Fibroblast of skin of right quadriceps (primary cell): ENCODE data around the gene ZNF43.
"Not testable (repeated sequence)": the region's sequence is repeated elsewhere in the genome, so short reads cannot be mapped to it uniquely, and the experiment has no call there.

Experiments used
- DNase-seq: peaks from one replicate; pipeline ENCODE4 v3.0.0-alpha.2; 2013

ZNF43 gene

DNA sequence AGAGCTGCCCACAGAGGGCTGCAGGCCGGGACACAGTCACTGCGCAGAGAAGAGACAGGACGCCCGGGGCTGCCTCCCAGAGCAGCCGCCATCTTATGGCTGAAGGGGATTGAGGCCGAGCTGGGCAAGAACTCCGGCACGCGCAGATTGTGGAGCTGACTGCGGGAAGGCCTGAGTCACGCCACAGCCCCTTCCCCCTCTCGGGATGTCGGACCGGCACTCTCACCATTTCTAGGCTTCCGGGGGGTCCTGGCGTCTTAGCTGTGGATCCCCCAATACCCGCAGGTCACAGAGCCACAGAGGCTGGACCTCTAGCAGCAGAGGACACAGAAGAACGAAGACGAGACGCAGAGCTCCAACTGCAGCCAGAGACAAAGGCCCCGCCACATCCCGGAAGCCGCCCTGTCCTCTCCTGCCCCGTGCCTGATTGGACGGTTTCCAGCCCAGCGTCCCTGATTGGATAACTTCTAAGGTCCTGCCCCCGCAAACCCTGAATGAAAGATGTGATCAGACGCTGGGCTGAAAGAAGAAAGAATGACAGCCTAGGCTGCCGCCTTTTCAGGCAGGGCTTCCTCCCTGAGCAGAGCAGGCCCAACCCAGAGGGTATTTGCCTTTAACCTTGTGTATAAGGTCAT lies at the start of gene ZNF43:
TSS of gene ZNF43 (minus strand) at position 373 of the 635 bp plus-strand sequence. CDS start at position 229, 144 bp downstream.
- peak; percentile 96 for DNase-seq

GRCh38 chr19:21885516-21885915 lies 49.5 kb upstream of the ZNF43 start:
- not testable (repeated sequence) for DNase-seq

DNA sequence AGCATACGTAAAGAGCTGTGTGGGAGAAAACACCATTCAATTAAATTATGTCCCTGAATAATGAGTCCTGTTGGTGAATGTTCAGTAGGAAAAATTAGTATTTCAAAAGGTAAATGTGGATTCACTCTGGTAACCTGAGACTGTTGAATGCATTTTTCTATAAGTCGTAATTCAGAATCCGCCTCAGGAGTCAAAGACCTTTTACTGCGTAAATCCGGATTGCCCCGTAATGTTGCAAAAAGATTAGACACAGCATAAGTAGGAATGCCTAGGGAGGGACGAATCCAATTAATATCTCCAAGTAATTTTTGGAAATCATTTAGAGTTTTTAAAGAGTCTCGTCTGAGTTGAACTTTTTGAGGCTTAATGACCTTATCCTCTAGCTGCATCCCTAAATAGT lies 48.8 kb upstream of the ZNF43 start:
- not testable (repeated sequence) for DNase-seq

DNA sequence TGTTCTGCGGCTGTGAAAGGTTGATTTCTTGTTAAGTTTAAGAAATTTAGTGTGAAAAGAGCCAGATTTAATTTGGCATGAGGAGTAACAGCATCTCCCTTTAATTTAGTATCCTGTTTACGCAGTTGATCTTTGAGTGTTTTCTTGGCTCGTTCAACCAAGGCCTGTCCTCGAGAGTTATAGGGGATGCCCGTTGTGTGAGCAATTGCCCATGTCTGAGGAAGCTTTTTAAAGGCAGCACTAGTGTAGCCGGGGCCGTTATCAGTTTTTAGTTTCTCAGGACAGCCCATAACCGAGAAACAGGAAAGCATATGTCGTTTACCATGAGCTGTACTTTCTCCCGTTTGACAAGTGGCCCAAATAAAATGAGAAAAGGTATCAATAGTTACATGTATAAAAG lies 47.5 kb upstream of the ZNF43 start:
- peak; percentile 11 for DNase-seq

DNA sequence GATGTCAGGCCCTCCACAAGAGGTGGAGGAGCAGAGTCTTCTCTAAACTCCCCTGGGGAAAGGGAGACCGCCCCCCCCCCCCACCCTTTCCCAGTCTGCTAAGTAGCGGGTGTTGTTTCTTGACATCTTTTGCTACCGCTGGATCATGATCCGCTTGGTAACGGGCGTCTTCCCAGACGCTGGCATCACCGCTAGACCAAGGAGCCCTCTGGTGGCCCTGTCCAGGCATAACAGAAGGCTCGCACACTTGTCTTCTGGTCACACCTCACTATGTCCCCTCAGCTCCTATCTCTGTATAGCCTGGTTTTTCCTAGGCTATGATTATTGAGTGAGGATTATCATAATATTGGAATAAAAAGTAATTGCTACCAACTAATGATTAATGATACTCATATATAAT lies 44.8 kb upstream of the ZNF43 start:
- not testable (repeated sequence) for DNase-seq

DNA sequence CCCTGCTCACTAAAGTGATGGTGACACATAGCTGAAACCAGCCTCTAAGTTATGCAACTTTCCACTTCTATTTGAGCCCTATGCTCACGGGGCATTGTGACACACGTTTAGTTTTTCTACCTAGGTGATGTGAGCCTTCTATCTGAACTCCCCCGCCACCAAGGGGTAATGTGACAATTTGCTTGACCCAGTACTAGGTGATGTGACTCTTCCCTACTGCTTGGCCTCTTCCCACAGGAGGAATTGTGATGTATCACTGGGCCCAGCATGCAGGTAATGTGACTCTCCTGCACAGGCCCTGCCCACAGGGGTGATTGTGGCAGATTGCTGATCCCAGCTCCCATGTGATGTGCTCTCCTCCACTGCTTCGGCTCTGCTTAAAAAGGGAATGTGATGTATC lies 42.7 kb upstream of the ZNF43 start:
- no peak for DNase-seq

DNA sequence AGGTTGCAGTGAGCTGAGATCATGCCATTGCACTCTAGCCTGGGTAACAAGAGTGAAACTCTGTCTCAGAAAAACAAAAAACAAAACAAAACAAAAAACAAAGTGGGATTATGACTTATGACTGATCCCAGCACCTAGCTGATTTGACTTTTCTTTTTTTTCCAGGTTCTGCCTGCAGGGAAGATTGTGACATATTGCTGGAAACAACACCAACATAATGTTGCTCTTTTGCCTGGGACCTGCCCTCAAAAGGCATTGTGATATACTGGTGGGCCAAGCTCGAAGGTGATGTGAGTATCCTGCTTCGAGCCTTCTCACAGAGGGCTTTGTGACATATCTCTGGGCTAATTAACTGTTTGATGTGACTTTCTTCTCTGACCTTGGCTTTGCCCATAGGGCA lies 42.0 kb upstream of the ZNF43 start:
- DNase-seq, result no peak

- not testable (repeated sequence) for DNase-seq
Observed at GRCh38 chr19:21876608-21877007, 40.6 kb upstream of the ZNF43 start.

GRCh38 chr19:21856773-21857514 lies 21.0 kb upstream of the ZNF43 start:
- no peak for DNase-seq

DNA sequence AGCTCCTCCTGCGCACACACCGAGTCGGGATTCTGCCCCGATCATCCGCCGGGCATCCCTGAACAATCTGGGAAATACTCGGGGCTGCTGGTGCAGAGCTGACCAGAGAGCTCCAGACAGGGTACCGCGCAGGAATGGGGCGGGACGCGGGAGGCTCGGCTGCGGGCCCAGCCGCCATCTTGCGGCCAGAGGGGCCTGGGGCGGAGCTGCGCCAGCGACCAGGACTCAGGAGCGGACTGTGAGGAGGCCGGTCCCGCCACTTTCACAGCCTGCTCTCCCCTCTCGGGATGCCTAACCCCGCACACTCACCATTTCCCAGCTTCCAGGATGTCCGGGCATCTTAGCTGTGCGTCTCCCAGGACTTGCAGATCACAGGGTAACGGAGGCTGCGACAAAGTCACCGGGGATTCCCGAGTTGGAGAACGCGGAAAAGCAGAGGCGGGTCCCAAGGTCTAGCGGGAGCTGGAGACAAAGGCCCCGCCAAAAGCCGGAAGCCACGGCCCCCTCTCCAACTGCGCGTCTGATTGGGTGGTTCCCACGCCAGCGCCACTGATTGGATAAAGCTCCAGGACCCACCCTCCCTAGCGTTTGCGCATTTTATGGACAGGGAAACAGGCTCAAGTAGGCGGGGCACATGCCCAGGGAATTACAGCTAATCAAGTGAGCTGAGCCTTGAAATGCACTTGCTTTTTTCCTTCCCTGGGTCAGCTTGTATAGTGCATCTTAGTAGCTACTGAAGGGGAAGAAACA lies 15.8 kb upstream of the ZNF43 start:
- DNase-seq, result peak; percentile 95

- DNase-seq, result no peak
Observed at GRCh38 chr19:21850656-21851255, 14.8 kb upstream of the ZNF43 start.

- DNase-seq, result peak; percentile 39
Observed at GRCh38 chr19:21848706-21849105, 12.7 kb upstream of the ZNF43 start.

GRCh38 chr19:21843081-21843480 lies 7.1 kb upstream of the ZNF43 start:
- no peak for DNase-seq

- no peak for DNase-seq
Observed at GRCh38 chr19:21841488-21842097, 5.6 kb upstream of the ZNF43 start.

GRCh38 chr19:21841081-21841480 lies 5.1 kb upstream of the ZNF43 start:
- no peak for DNase-seq

DNA sequence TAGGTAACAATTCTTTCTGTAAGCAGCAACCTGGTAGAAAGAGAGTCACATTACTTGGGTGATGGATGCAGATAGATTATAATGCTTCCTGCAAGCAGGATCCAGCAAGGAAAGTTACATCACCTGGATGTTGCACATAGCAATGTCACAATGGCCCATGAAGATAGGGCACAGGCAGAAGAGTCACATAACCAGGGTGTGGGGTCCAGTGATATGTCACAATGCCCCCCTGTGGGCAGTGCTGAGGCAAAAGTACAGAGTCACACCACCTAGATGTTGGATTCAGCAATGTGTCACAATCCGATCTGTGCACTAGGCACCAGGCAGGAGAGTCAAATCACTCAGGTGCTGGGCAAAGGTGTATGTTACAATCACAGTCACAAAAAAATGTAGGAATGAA lies 4.0 kb upstream of the ZNF43 start:
- no peak for DNase-seq

DNA sequence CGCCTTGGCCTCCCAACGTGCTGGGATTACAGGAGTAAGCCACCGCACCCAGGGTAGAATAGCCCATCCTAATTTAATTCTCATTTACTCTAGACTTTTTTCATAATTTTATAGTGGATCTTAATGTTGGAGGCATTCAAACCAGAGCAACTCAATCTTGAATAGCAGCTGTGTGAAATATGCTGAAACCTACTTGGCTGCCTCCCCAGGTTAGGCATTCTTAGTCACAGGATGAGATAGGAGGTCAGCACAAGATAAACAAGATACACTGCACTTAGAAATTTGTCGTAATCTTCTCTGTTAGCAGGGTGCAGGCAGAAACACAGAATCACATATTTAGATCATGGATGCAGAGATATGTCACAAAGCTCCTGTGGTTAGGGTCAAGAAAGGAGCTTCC lies 2.7 kb upstream of the ZNF43 start:
- no peak for DNase-seq

GRCh38 chr19:21835429-21835809 lies 563 bp downstream of the ZNF43 start:
- no peak for DNase-seq

DNA sequence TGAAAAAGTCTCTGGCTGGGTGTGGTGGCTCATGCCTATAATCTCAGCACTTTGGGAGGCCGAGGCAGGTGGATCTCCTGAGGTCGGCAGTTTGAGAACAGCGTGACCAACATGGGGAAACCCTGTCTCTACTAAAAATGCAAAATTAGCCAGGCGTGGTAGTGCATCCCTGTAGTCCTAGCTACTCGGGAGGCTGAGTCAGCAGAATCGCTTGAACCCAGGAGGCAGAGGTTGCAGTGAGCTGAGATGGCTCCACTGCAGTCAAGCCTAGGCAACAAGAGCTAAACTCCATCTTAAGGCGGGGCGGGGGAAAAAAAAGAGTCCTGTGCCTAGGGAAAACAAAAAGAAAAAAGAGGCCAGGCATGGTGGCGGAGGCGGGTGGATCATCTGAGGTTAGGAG lies 2.2 kb downstream of the ZNF43 start:
- no peak for DNase-seq

DNA sequence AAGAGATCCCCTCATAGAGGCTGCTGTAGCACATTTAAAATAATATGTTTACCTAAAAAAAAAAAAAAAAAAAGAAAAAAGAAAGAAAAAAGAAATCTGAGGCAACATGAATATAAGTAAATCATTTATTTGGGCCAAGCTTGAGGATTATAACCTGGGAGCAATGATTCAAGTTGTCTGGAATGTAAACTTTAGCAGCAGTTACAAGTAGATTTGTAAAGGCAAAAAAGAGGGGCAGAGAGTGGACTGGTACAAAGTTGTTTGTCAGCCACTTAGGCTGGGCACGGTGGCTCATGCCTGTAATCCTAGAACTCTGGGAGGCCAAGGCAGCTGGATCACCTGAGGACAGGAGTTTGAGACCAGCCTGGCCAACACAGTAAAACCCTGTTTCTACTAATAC lies 11.3 kb downstream of the ZNF43 start:
- DNase-seq, result no peak

- no peak for DNase-seq
Observed at GRCh38 chr19:21823224-21823623, 12.8 kb downstream of the ZNF43 start.

DNA sequence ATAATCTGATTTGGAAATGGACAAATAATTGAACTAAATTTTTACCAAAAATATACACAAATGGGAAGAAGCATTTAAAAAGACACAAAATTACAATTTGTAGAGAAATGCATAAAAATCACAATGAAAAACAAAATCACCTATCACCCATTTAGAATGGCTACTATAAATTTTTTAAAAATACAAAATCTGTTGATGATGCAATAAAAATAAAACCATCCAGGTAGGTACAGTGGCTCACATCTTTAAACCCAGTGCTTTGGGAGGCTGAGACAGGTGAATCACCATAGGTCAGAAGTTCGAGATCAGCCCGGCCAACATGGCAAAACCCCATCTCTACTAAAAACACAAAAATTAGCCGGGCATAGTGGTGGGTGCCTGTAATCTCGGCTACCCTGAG lies 23.5 kb downstream of the ZNF43 start:
- no peak for DNase-seq

- not testable (repeated sequence) for DNase-seq
Observed at GRCh38 chr19:21808400-21809000, 27.5 kb downstream of the ZNF43 start.
